B cell (primary cell): ENCODE results near the gene TMEM132A. TPM values are rescaled to one million over a fixed set of nuclear protein-coding genes. Genes with fewer than 3 reads are reported as not detected.

Experiments
- ATAC-seq: fragments of 200-7000 bp; cut with Tn5 transposase; one replicate; pipeline ENCODE4 v1.10.0; 2021; ENCODE audit warnings: low read depth, mild to moderate bottlenecking, moderate number of reproducible peaks, moderate library complexity
- CTCF ChIA-PET: fragments of 350-600 bp; sonication (Branson Sonifier 250); formaldehyde crosslinking; loops from one replicate; lab custom pipeline; 2021; ENCODE audit warnings: antibody characterized with exemption, inconsistent platforms; lab: Charles Lee
- POLR2A ChIA-PET: fragments of 350-600 bp; sonication (Branson Sonifier 250); formaldehyde crosslinking; loops from one replicate; lab custom pipeline; 2021; ENCODE audit warnings: antibody characterized with exemption; lab: Charles Lee
- DNase-seq: peaks from one replicate; pipeline ENCODE4 v3.0.0; 2013
- H2AFZ ChIP-seq: 2 replicates; pipeline ENCODE4 v1.6.1; 2012; ENCODE audit warnings: mild to moderate bottlenecking, low read depth, low read length; ENCODE audit not compliant: insufficient read depth, poor library complexity, severe bottlenecking
- H3K27ac ChIP-seq, 2 donors: 1 replicate in 1 of 2; 2 replicates in 1 of 2; pipeline ENCODE4 v1.5.1; 2012 to 2013; ENCODE audit warnings: low read length in 2 of 2, mild to moderate bottlenecking in 2 of 2, moderate library complexity in 1 of 2
- H3K27me3 ChIP-seq, 4 experiments: fragments of 200-600 bp in 1 of 4; sonication (generic) in 1 of 4; replicated peaks in 1 of 4; 1 replicate in 2 of 4; 2 replicates in 2 of 4; pipeline versions ENCODE4 v1.6.1 to v1.7.0; 2013 to 2016; ENCODE audit warnings: low read length in 3 of 4, mild to moderate bottlenecking in 2 of 4, mixed read lengths in 1 of 4, moderate library complexity in 1 of 4; ENCODE audit not compliant: insufficient read depth in 4 of 4, control insufficient read depth in 3 of 4; ENCODE audit errors: control extremely low read depth in 1 of 4
- H3K36me3 ChIP-seq, 2 experiments: replicated peaks in 1 of 2; 1 replicate in 1 of 2; 2 replicates in 1 of 2; pipeline versions ENCODE4 v1.6.1 to v1.7.1; 2013; ENCODE audit warnings: low read length in 1 of 2; ENCODE audit not compliant: insufficient read depth in 2 of 2, control insufficient read depth in 1 of 2; ENCODE audit errors: control extremely low read depth in 1 of 2, extremely low read depth in 1 of 2
- H3K4me1 ChIP-seq, 2 donors: fragments of 200-600 bp in 1 of 2; sonication (generic) in 1 of 2; 1 replicate in 1 of 2; 2 replicates in 1 of 2; pipeline versions ENCODE4 v1.5.1 to v1.6.1; 2013 to 2017; ENCODE audit warnings: low read length in 2 of 2; ENCODE audit not compliant: control insufficient read depth in 2 of 2, insufficient read depth in 2 of 2
- H3K4me2 ChIP-seq: replicated peaks from 2 replicates; pipeline ENCODE3; 2012; ENCODE audit warnings: mild to moderate bottlenecking, low read depth, low read length; ENCODE audit not compliant: poor library complexity, severe bottlenecking
- H3K4me3 ChIP-seq, 5 experiments: fragments of 200-600 bp in 1 of 5; sonication (generic) in 1 of 5; 1 replicate in 3 of 5; 2 replicates in 2 of 5; pipeline versions ENCODE4 v1.5.1 to v1.7.0; 2011 to 2016; ENCODE audit warnings: low read length in 4 of 5, mild to moderate bottlenecking in 4 of 5, low read depth in 2 of 5, control low read depth in 1 of 5, moderate library complexity in 1 of 5; ENCODE audit not compliant: insufficient read depth in 1 of 5; ENCODE audit errors: control extremely low read depth in 1 of 5, extremely low read depth in 1 of 5
- H3K79me2 ChIP-seq: fragments of 200-600 bp; sonication (generic); one replicate; pipeline ENCODE4 v1.6.0; 2016; ENCODE audit warnings: low read length; ENCODE audit not compliant: control insufficient read depth, insufficient read depth
- H3K9ac ChIP-seq: fragments of 200-600 bp; sonication (generic); 2 replicates; pipeline ENCODE4 v1.6.1; 2017; ENCODE audit warnings: mild to moderate bottlenecking, low read length, moderate library complexity
- H3K9me3 ChIP-seq, 3 donors: one replicate each; pipeline versions ENCODE4 v1.6.1 to v1.7.1; 2013; ENCODE audit warnings: low read length in 2 of 3; ENCODE audit not compliant: control insufficient read depth in 2 of 3, insufficient read depth in 1 of 3; ENCODE audit errors: control extremely low read depth in 1 of 3
- H4K20me1 ChIP-seq: 2 replicates; pipeline ENCODE4 v1.6.0; 2012; ENCODE audit warnings: mild to moderate bottlenecking, low read length; ENCODE audit not compliant: insufficient read depth, control insufficient read depth, poor library complexity, severe bottlenecking
- H3K27ac Mint-ChIP-seq: one replicate; pipeline ENCODE4 v1.8.0; 2021; ENCODE audit warnings: mixed read lengths
- H3K27me3 Mint-ChIP-seq: one replicate; pipeline ENCODE4 v1.8.0; 2021; ENCODE audit warnings: mixed read lengths
- H3K4me1 Mint-ChIP-seq: one replicate; pipeline ENCODE4 v1.8.0; 2021; ENCODE audit warnings: mixed read lengths
- H3K4me3 Mint-ChIP-seq: one replicate; pipeline ENCODE4 v1.8.0; 2021; ENCODE audit warnings: mixed read lengths
- H3K9me3 Mint-ChIP-seq: one replicate; pipeline ENCODE4 v1.8.0; 2022; ENCODE audit warnings: mixed read lengths; ENCODE audit not compliant: insufficient read depth
- CTCF ChIP-seq: fragments of 200-600 bp; IDR thresholded peaks from one replicate; pipeline ENCODE4 v1.8.0; 2022; ENCODE audit warnings: antibody characterized with exemption, mild to moderate bottlenecking
- EZH2 ChIP-seq: IDR thresholded peaks from 2 replicates; pipeline ENCODE4 v1.6.1; 2012; ENCODE audit warnings: borderline replicate concordance, low read depth, mild to moderate bottlenecking, moderate library complexity, low read length; ENCODE audit not compliant: insufficient read depth, poor library complexity, severe bottlenecking
- WGBS: methylation state at CpG from one replicate; pipeline ENCODE4 v1.1.5; 2013; ENCODE audit warnings: missing lambda C conversion rate; ENCODE audit not compliant: insufficient coverage; 5-methylcytosine and 5-hydroxymethylcytosine counted together
- intact Hi-C: fragments of 100-400 bp; cut with micrococcal nuclease; formaldehyde crosslinking; loops from one replicate; pipeline ENCODE4 v1.10.0; 2022
- polyA plus RNA-seq: library from polyadenylated mRNA; depleted of rRNA; stranded (reverse); fragments of >200 nt; gene quantifications from 2 replicates; pipeline ENCODE4 v1.2.3, GENCODE V29; 2012
- total RNA-seq, 2 donors: library from RNA; stranded (reverse); fragments of 120-200 nt in 1 of 2; gene quantifications; 1 replicate in 1 of 2; 2 replicates in 1 of 2; pipeline versions ENCODE4 v1.2.3 to v1.2.4, GENCODE V29; 2013 to 2022

TMEM132A gene
- total and polyA plus RNA-seq, 2 donors (not counting 1 experiment from before 2014, with no cell fraction given) = 1.2 to 11.3 TPM

GRCh38 chr11:60880643-60881282 lies 43.5 kb upstream of the TMEM132A start:
- no peaks in the 10 kb centered on the region for H4K20me1 ChIP-seq
- intact Hi-C loops = no loop called here
- TF ChIP-seq EZH2 = no peak
- no peak for TF ChIP-seq CTCF
- H3K4me2 ChIP-seq = no peak overlapping the region
- Mint-ChIP-seq H3K4me3 (no peak overlapping the region), H3K27ac (no peak overlapping the region), H3K27me3 (no peaks in the 10 kb centered on the region), H3K9me3 (no peaks in the 10 kb centered on the region), H3K4me1 (no peaks in the 10 kb centered on the region)
- CTCF ChIA-PET = interaction anchor here (2.0 kb wide), 1 partner anchor 19 kb away, joined by 5 read pairs; no protein-coding TSS in a partner anchor
- no peaks in the 10 kb centered on the region for H3K27me3 ChIP-seq
- WGBS = 100% methylated on average over 7 of the region's 8 CpGs
- DNase-seq = no peak
- H2AFZ ChIP-seq = no peak overlapping the region
- H3K4me1 ChIP-seq = no peaks in the 10 kb centered on the region
- no peaks in the 10 kb centered on the region for H3K9me3 ChIP-seq
- no peak overlapping the region for H3K9ac ChIP-seq
- H3K79me2 ChIP-seq = no peaks in the 10 kb centered on the region
- no peak for ATAC-seq
- no peak overlapping the region for H3K4me3 ChIP-seq
- POLR2A ChIA-PET = no interaction called here
- H3K27ac ChIP-seq = no peak overlapping the region
- H3K36me3 ChIP-seq = peaks cover 0 to 20% of the 10 kb centered on the region in 2 experiments

- Histone ChIP-seq H3K9me3 (no peaks in the 10 kb centered on the region), H3K36me3 (peaks cover 0 to 24% of the 10 kb centered on the region in 2 experiments), H3K79me2 (no peaks in the 10 kb centered on the region), H2AFZ (no peak overlapping the region), H3K4me3 (no peak overlapping the region), H3K4me2 (no peak overlapping the region), H3K27me3 (no peaks in the 10 kb centered on the region), H3K27ac (no peak overlapping the region), H4K20me1 (no peaks in the 10 kb centered on the region), H3K9ac (no peak overlapping the region), H3K4me1 (no peaks in the 10 kb centered on the region)
- no peaks in the 10 kb centered on the region for H3K27me3 Mint-ChIP-seq
- no peak overlapping the region for H3K4me3 Mint-ChIP-seq
- POLR2A ChIA-PET = no interaction called here
- peak; percentile 30 for DNase-seq
- H3K27ac Mint-ChIP-seq = no peak overlapping the region
- TF ChIP-seq EZH2 (no peak), CTCF (no peak)
- H3K9me3 Mint-ChIP-seq = no peaks in the 10 kb centered on the region
- intact Hi-C loops = loop anchor here (1.0 kb wide), 1 partner anchor 56 kb away; no protein-coding TSS in a partner anchor
- CTCF ChIA-PET = interaction anchor here (1.0 to 1.8 kb wide), 9 partner anchors 11 to 623 kb away, joined by 3 to 30 read pairs (median 4); partner anchors contain the start of gene PTGDR2
- ATAC-seq = no peak
- 60% methylated on average over 5 of the region's 5 CpGs for WGBS
- H3K4me1 Mint-ChIP-seq = no peaks in the 10 kb centered on the region
Measured at GRCh38 chr11:60887556-60887955, 36.7 kb upstream of the TMEM132A start.
